GM10266 (cell line): ENCODE data around the gene SLC6A14.

Experiments used
- DNase-seq: peaks from one replicate; pipeline ENCODE4 v3.0.0; 2012; ENCODE audit errors: extremely low spot score
- CTCF ChIP-seq: IDR thresholded peaks from 2 replicates; pipeline ENCODE4 v1.5.1; 2012; ENCODE audit warnings: mild to moderate bottlenecking, low read depth; ENCODE audit not compliant: control insufficient read depth, insufficient read depth; ENCODE audit errors: missing control alignments

SLC6A14 gene

GRCh38 chrX:116427978-116428377, 8.4 kb upstream of the SLC6A14 start:
- no peak for DNase-seq
- TF ChIP-seq CTCF: no peak

DNA sequence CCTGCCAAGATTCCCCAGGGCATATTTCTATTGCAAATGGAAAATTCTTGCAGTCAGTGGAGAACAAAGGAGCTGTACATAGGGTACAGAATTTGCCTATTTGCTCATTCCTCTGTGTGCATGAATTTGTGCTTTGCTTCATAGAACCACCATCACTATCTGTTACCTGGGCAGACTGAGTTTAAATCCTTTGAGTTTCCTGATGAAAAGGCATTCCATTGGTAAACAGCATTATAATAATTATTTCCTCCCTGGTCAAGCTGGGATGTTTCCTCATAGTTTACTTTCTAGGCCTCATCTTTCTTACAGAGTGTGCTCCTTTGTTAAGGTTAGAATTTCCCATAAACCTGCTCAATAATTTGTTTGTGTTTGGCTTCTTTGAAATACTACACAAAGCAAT, 809 bp upstream of the SLC6A14 start:
- no peak for TF ChIP-seq CTCF

DNA sequence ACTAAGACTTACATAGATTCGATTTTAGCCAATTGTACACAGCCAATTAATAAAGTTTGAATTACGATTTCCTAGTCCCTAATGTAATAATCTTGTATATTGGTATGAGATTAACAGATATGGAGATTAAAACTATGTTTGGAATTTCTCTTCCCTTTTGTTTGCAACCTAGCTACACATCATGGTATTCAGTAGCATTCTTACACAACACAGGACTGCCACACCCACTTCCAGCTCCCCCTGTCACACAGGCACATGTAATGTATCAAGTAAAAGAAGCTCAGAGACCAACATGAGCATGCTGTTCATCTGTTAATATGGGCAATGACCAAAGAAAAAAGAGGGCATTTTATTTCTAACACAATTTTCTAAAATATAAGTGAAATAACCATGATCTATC, 12.8 kb downstream of the SLC6A14 start:
- no peak for TF ChIP-seq CTCF
- no peak for DNase-seq

More for the DNA sequence above, 809 bp upstream of the SLC6A14 start:
- DNase-seq: no peak

DNA sequence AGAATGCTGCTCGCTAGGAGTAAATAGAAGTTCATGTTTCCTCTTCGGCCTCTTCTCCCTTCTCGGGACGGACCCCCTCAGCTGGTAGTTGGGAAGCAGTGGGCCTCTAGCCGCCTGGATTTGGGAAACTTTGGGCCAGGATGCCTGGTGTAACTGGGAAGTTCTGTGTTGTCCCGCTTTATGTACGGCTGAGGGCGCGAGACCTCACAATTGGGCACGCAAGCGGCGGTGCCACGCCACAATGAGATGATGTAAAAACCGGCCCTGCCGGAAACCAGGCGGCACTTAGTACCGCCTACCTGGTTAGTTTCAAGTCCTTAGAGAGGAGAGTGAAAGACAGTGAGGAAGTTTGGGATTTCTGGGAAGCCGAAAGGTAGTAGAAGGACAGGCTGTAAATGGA, 26.4 kb downstream of the SLC6A14 start, which contains the start of gene CT83:
TSS of gene CT83 (minus strand) at position 155 of the 400 bp plus-strand sequence. CDS start at position 35, 120 bp downstream.
- DNase-seq: no peak
- TF ChIP-seq CTCF: no peak

GRCh38 chrX:116480059-116480458, 43.7 kb downstream of the SLC6A14 start:
- DNase-seq: no peak
- TF ChIP-seq CTCF: no peak

- DNase-seq: no peak
Measured at GRCh38 chrX:116490104-116490503, 53.7 kb downstream of the SLC6A14 start.

GRCh38 chrX:116493271-116493670, 56.9 kb downstream of the SLC6A14 start:
- no peak for TF ChIP-seq CTCF
- DNase-seq: no peak

More at GRCh38 chrX:116490104-116490503, 53.7 kb downstream of the SLC6A14 start:
- TF ChIP-seq CTCF: no peak
